Uterus (tissue), 4 donors: ENCODE measurements around the gene COL9A3. TPM values are rescaled to one million over a fixed set of nuclear protein-coding genes. Genes with fewer than 3 reads are reported as not detected.
A peak's percentile ranks its signal among the peaks of the same experiment; 100 is the strongest.

Experiments
- DNase-seq, 2 donors: peaks; one replicate each; pipeline ENCODE4 v3.0.0-alpha.2; 2019 to 2020
- H3K27ac ChIP-seq, 2 donors: fragments of 200-600 bp; sonication (generic); 1 replicate in 1 of 2; 2 replicates in 1 of 2; pipeline ENCODE4 v1.5.1; 2016 to 2018
- H3K27me3 ChIP-seq, 2 donors: fragments of 200-600 bp; sonication (generic); one replicate each; pipeline ENCODE4 v1.5.1; 2018 to 2019; ENCODE audit warnings: control low read depth in 1 of 2
- H3K36me3 ChIP-seq, 2 donors: fragments of 200-600 bp; sonication (generic); one replicate each; pipeline ENCODE4 v1.5.1; 2019; ENCODE audit warnings: control low read depth in 1 of 2
- H3K4me1 ChIP-seq, 2 donors: fragments of 200-600 bp; sonication (generic); one replicate each; pipeline ENCODE4 v1.5.1; 2018 to 2019; ENCODE audit warnings: control low read depth in 1 of 2
- H3K4me3 ChIP-seq, 2 donors: fragments of 200-600 bp; sonication (generic); 1 replicate in 1 of 2; 2 replicates in 1 of 2; pipeline ENCODE4 v1.5.1; 2018 to 2019; ENCODE audit warnings: mild to moderate bottlenecking in 1 of 2
- H3K9me3 ChIP-seq, 2 donors: fragments of 200-600 bp; sonication (generic); one replicate each; pipeline ENCODE4 v1.5.1; 2019; ENCODE audit warnings: control low read depth in 1 of 2
- POLR2A ChIP-seq, 2 donors: fragments of 450-650 bp; IDR thresholded peaks; one replicate each; pipeline ENCODE4 v1.6.1; 2016; ENCODE audit warnings: antibody characterized with exemption in 2 of 2, mild to moderate bottlenecking in 1 of 2, moderate library complexity in 1 of 2
- intact Hi-C: fragments of 100-400 bp; cut with DNase I; formaldehyde crosslinking; loops from one replicate; pipeline ENCODE4 v1.15.1; 2023; ENCODE audit warnings: low total_unique reads
- total RNA-seq, 4 donors: library from RNA; depleted of rRNA in 3 of 4; stranded (reverse); fragments of >200 nt in 3 of 4; gene quantifications; one replicate each; pipeline versions ENCODE4 v1.1.0 to v1.2.4, GENCODE V29; 2014 to 2023
- TF ChIP-seq, protein P1 (sequence below), 4 experiments: fragments of 200-600 bp in 2 of 4; fragments of 450-650 bp in 2 of 4; sonication (generic) in 2 of 4; IDR thresholded peaks; one replicate each; pipeline ENCODE4 v1.5.1; 2016 to 2019; ENCODE audit warnings: antibody characterized with exemption in 4 of 4, mild to moderate bottlenecking in 2 of 4, moderate library complexity in 1 of 4
- donor health status: DM: yes; HTN: yes; CAD: no.

COL9A3 gene
- total RNA-seq, 4 donors from 2014 or later, result 0.59 to 75.4 (median 16.3) TPM

GRCh38 chr20:62814709-62815065, 2.2 kb upstream of the COL9A3 start:
- Histone ChIP-seq H3K27ac (no peak overlapping the region), H3K36me3 (no peaks in the 10 kb centered on the region), H3K27me3 (peaks cover 11 to 22% of the 10 kb centered on the region in 2 donors), H3K4me1 (peaks cover 0 to 38% of the 10 kb centered on the region in 2 donors), H3K9me3 (no peaks in the 10 kb centered on the region), H3K4me3 (no peak overlapping the region)
- TF ChIP-seq POLR2A (IDR thresholded peaks at IDR 0.05), result no peak
- TF ChIP-seq, protein P1, sequence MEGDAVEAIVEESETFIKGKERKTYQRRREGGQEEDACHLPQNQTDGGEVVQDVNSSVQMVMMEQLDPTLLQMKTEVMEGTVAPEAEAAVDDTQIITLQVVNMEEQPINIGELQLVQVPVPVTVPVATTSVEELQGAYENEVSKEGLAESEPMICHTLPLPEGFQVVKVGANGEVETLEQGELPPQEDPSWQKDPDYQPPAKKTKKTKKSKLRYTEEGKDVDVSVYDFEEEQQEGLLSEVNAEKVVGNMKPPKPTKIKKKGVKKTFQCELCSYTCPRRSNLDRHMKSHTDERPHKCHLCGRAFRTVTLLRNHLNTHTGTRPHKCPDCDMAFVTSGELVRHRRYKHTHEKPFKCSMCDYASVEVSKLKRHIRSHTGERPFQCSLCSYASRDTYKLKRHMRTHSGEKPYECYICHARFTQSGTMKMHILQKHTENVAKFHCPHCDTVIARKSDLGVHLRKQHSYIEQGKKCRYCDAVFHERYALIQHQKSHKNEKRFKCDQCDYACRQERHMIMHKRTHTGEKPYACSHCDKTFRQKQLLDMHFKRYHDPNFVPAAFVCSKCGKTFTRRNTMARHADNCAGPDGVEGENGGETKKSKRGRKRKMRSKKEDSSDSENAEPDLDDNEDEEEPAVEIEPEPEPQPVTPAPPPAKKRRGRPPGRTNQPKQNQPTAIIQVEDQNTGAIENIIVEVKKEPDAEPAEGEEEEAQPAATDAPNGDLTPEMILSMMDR (IDR thresholded peaks at IDR 0.05), result no peak
- intact Hi-C loops, result no loop called here
- no peak for DNase-seq

DNA sequence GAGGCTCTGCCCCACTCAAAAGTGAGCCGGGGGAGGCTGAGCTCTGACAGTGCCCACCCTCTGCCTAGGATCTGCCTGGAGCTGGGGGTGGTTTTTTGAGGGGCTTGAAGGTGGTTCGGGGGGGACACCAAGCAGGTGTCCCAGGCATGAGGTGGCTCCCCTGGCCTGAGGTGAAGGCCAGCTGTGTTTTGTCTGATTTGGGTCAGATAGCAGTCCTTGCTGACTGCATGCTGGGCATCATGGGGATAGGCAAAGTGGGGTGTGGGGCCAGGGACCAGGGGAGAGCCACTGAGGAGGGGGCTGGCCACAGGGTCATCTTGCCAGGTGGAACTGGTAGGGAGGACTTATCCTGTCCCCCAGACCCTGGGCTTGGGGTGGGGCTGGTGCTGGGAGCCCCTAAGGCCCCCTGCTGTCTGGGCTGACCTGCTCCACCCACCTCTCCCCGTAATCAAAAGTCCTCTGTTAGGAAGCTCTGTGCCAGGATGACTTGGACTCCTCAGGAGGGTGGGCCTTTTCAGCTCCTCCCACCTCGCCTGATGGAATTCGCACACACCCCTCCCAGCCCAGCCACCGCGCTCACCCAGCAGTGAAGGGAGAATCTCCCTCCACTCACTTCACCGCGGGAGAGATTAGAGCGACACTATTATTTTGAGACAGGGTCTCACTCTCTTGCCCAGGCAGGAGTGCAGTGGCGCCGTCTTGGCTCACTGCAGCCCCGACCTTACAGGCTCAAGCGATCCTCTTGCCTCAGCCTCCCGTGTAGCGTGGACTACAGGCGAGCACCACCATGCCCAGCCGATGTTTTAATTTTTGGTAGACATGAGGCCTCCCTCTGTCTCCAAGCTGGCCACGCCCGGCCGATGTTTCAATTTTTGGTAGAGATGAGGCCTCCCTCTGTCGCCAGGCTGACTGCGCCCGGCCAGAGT, 1.5 kb upstream of the COL9A3 start:
- Histone ChIP-seq H3K4me1 (peaks cover 0 to 38% of the 10 kb centered on the region in 2 donors), H3K27ac (no peak overlapping the region), H3K9me3 (no peaks in the 10 kb centered on the region), H3K36me3 (no peaks in the 10 kb centered on the region), H3K4me3 (no peak overlapping the region), H3K27me3 (peaks cover 11 to 22% of the 10 kb centered on the region in 2 donors)
- intact Hi-C loops, result no loop called here
- no peak for TF ChIP-seq POLR2A (IDR thresholded peaks at IDR 0.05)
- TF ChIP-seq, protein P1 (IDR thresholded peaks at IDR 0.05), result no peak
- DNase-seq, result no peak

DNA sequence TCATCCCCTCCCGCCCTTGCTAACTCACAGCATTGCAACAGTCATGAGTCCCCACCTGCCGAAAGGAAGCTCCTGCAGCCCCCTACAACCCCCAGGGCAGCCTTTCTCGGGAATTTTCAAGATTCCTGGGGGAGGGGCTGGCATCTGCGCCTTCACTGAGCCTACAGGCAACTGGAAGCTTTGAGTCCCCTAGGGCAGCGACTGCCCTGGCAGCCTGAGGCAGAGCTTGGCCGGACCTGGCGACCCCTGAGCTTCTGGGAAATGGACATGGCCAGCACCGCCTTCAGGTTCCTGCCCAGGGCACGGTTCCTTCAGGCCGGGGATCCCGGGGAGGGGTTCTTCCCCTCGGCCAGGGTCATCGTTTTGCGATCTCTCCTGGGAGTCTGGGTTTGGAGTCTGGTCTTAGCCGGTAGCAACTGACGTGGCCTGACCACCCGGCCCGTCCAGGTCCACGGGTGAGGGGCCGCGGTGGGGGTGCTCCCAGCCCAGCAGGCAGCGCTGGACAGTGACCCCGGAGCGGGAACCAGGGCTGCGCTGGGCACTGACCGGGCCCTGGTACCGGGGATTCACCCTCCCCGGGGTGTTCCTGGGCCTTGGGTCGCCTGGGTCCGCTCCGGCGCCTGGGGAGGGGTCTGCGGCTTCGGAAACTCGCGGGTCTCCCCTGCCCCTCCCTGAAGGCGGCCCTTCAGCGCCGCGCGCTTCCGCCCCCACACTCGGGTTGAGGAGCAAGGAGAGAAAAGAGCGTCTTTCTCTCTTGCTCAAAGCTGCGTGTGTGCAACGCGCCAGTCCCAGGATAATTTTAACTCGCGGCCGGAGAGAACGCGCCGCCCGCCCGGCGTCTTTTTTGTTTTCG, 593 bp upstream of the COL9A3 start:
- no peak for DNase-seq
- Histone ChIP-seq H3K4me3 (peak overlapping the region; percentile 8 to 17), H3K27ac (no peak overlapping the region), H3K4me1 (peaks cover 0 to 38% of the 10 kb centered on the region in 2 donors), H3K9me3 (no peaks in the 10 kb centered on the region), H3K36me3 (no peaks in the 10 kb centered on the region), H3K27me3 (peaks cover 11 to 22% of the 10 kb centered on the region in 2 donors)
- intact Hi-C loops, result no loop called here
- no peak for TF ChIP-seq POLR2A (IDR thresholded peaks at IDR 0.05)
- TF ChIP-seq, protein P1 (IDR thresholded peaks at IDR 0.05), result no peak

GRCh38 chr20:62817975-62818591, 1.2 kb downstream of the COL9A3 start:
- no peaks in the 10 kb centered on the region for H3K36me3 ChIP-seq
- no peak for TF ChIP-seq POLR2A (IDR thresholded peaks at IDR 0.05)
- TF ChIP-seq, protein P1 (IDR thresholded peaks at IDR 0.05), result no peak
- intact Hi-C loops, result no loop called here
- H3K4me1 ChIP-seq, result peaks cover 0 to 38% of the 10 kb centered on the region in 2 donors
- DNase-seq, result no peak
- H3K27ac ChIP-seq, result no peak overlapping the region
- H3K4me3 ChIP-seq, result no peak overlapping the region
- peaks cover 11 to 22% of the 10 kb centered on the region in 2 donors for H3K27me3 ChIP-seq
- no peaks in the 10 kb centered on the region for H3K9me3 ChIP-seq
